Fibroblast of villous mesenchyme (primary cell): ENCODE results near the gene MIA. TPM values are rescaled to one million over a fixed set of nuclear protein-coding genes. Genes with fewer than 3 reads are reported as not detected.
"Not testable (repeated sequence)": the region's sequence is repeated elsewhere in the genome, so short reads cannot be mapped to it uniquely, and the experiment has no call there.

Experiments used
- DNase-seq: peaks from one replicate; pipeline ENCODE4 v3.0.0-alpha.2; 2010; ENCODE audit warnings: low read depth
- H3K4me3 ChIP-seq: 2 replicates; pipeline ENCODE4 v1.5.1; 2011; ENCODE audit warnings: low read depth, mild to moderate bottlenecking, low read length
- CTCF ChIP-seq: IDR thresholded peaks from 2 replicates; pipeline ENCODE4 v1.5.1; 2012; ENCODE audit warnings: low read depth, mild to moderate bottlenecking, low read length; ENCODE audit not compliant: insufficient read depth
- total RNA-seq: library from RNA; depleted of rRNA; stranded (reverse); fragments of >200 nt; gene quantifications from 2 replicates; pipeline ENCODE4 v1.2.3, GENCODE V29; 2012

MIA gene
- total RNA-seq, 1 donor, result not detected

- DNase-seq, result no peak
- no peak overlapping the region for H3K4me3 ChIP-seq
- no peak for TF ChIP-seq CTCF
These were observed 39.9 kb downstream of the MIA start for GRCh38 chr19:40815223-40815622.

GRCh38 chr19:40818480-40819399 lies 43.4 kb downstream of the MIA start:
- peak; percentile 26 for TF ChIP-seq CTCF
- DNase-seq, result peak; percentile 74
- not testable (repeated sequence) for H3K4me3 ChIP-seq

- peak; percentile 70 for TF ChIP-seq CTCF
- peak; percentile 61 for DNase-seq
- not testable (repeated sequence) for H3K4me3 ChIP-seq
These were observed 44.3 kb downstream of the MIA start for GRCh38 chr19:40819479-40820234.

GRCh38 chr19:40822161-40822560 lies 46.8 kb downstream of the MIA start:
- no peak for DNase-seq
- TF ChIP-seq CTCF, result no peak
- no peak overlapping the region for H3K4me3 ChIP-seq

- not testable (repeated sequence) for H3K4me3 ChIP-seq
- peak; percentile 97 for DNase-seq
These were observed 47.6 kb downstream of the MIA start for GRCh38 chr19:40822704-40823553.

GRCh38 chr19:40824916-40825315 lies 49.6 kb downstream of the MIA start:
- DNase-seq, H3K4me3 ChIP-seq: not testable (repeated sequence)

GRCh38 chr19:40825460-40826095 lies 50.3 kb downstream of the MIA start:
- H3K4me3 ChIP-seq, DNase-seq: not testable (repeated sequence)

GRCh38 chr19:40826312-40826698 lies 51.0 kb downstream of the MIA start:
- DNase-seq, H3K4me3 ChIP-seq: not testable (repeated sequence)

- not testable (repeated sequence) for DNase-seq, H3K4me3 ChIP-seq
These were observed 51.5 kb downstream of the MIA start for GRCh38 chr19:40826699-40827385.
